OCI-LY7 (cell line): ENCODE measurements around the gene GPR132.

Source experiments
- CTCF ChIP-seq: fragments of 200-600 bp; sonication (generic); conservative IDR thresholded peaks from 2 replicates; pipeline ENCODE4 v1.5.1; 2014; ENCODE audit warnings: mild to moderate bottlenecking, antibody characterized with exemption, low read length, moderate library complexity, mixed read lengths
- EZH2phosphoT487 ChIP-seq: fragments of 200-600 bp; sonication (generic); IDR thresholded peaks from 2 replicates; pipeline ENCODE4 v1.6.1; 2018; ENCODE audit warnings: low read depth, borderline replicate concordance, mild to moderate bottlenecking, mixed run types, antibody characterized with exemption, low read length, moderate library complexity, mixed read lengths

GRCh38 chr14:105100910-105101309 lies 35.7 kb upstream of the GPR132 start:
- TF ChIP-seq CTCF (no peak), EZH2phosphoT487 (no peak)
